ENCODE data around the gene GRIP1.

DNA sequence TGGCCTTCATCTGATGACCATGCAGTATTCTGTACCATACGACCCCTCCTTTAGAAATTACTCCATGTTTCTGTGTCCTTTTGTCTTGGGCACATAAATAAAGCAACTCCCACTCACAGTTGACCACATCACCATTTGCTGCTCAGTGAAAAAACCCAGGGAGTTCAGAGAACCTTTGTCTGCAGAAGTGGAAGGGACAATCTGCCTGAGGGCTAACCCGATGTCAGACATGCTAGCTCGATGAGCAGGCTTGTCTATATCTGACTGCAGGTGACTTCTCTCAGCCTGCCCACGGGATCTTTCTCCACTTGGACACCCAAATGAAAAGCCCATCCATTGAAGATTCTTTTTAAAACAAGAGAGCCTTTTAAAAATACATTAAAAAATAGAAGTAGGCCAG, 45.7 kb upstream of the GRIP1 start:
- TF ChIP-seq, protein P1, sequence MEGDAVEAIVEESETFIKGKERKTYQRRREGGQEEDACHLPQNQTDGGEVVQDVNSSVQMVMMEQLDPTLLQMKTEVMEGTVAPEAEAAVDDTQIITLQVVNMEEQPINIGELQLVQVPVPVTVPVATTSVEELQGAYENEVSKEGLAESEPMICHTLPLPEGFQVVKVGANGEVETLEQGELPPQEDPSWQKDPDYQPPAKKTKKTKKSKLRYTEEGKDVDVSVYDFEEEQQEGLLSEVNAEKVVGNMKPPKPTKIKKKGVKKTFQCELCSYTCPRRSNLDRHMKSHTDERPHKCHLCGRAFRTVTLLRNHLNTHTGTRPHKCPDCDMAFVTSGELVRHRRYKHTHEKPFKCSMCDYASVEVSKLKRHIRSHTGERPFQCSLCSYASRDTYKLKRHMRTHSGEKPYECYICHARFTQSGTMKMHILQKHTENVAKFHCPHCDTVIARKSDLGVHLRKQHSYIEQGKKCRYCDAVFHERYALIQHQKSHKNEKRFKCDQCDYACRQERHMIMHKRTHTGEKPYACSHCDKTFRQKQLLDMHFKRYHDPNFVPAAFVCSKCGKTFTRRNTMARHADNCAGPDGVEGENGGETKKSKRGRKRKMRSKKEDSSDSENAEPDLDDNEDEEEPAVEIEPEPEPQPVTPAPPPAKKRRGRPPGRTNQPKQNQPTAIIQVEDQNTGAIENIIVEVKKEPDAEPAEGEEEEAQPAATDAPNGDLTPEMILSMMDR (IDR thresholded peaks at IDR 0.05; ENCODE audit: poor library complexity), result no peak
- TF ChIP-seq EZH2 (IDR thresholded peaks at IDR 0.05; ENCODE audit: borderline replicate concordance) (no peak), EZH2phosphoT487 (IDR thresholded peaks at IDR 0.05; ENCODE audit: low read depth, severe bottlenecking, unreplicated experiment) (no peak)

All from hepatocyte (in vitro differentiated cells).